Activated T-cell treated with anti-CD3 and anti-CD28 coated beads, Interleukin-2, amount 50 U/mL, for 72 hours (primary cell): ENCODE results near the gene ZNF701. TPM values are rescaled to one million over a fixed set of nuclear protein-coding genes. Genes with fewer than 3 reads are reported as not detected.
"Not testable (repeated sequence)": the region's sequence is repeated elsewhere in the genome, so short reads cannot be mapped to it uniquely, and the experiment has no call there.

Experiments used
- ATAC-seq, 2 donors: fragments of 150-1000 bp; cut with Tn5 transposase; replicated peaks in 1 of 2; 2 replicates each; pipeline ENCODE4 v1.10.0; 2021; ENCODE audit warnings: moderate library complexity in 2 of 2, mild to moderate bottlenecking in 1 of 2
- DNase-seq, 2 donors: peaks; one replicate each; pipeline ENCODE4 v3.0.0; 2021 to 2022; ENCODE audit warnings: mixed read lengths in 1 of 2
- H3K27ac Mint-ChIP-seq: one replicate; pipeline ENCODE4 v1.8.0; 2022; ENCODE audit warnings: mild to moderate bottlenecking, moderate library complexity, mixed read lengths
- H3K27me3 Mint-ChIP-seq: one replicate; pipeline ENCODE4 v1.8.0; 2022; ENCODE audit warnings: low read depth, mixed read lengths
- H3K36me3 Mint-ChIP-seq, 2 donors: one replicate each; pipeline ENCODE4 v1.8.0; 2022; ENCODE audit warnings: mixed read lengths in 2 of 2, mild to moderate bottlenecking in 1 of 2; ENCODE audit not compliant: insufficient read depth in 2 of 2
- H3K4me1 Mint-ChIP-seq: one replicate; pipeline ENCODE4 v1.8.0; 2022; ENCODE audit warnings: low read depth, mixed read lengths
- H3K4me3 Mint-ChIP-seq, 2 donors: one replicate each; pipeline ENCODE4 v1.8.0; 2022; ENCODE audit warnings: mild to moderate bottlenecking in 2 of 2, mixed read lengths in 2 of 2, moderate library complexity in 2 of 2
- H3K9me3 Mint-ChIP-seq, 2 donors: one replicate each; pipeline ENCODE4 v1.8.0; 2022; ENCODE audit warnings: mixed read lengths in 2 of 2
- total RNA-seq, 2 donors: library from RNA; stranded (reverse); gene quantifications; one replicate each; pipeline ENCODE4 v1.2.3, GENCODE V29; 2022

The ZNF701 gene
- total RNA-seq, 2 donors from 2014 or later = 25.7 to 26.0 TPM

DNA sequence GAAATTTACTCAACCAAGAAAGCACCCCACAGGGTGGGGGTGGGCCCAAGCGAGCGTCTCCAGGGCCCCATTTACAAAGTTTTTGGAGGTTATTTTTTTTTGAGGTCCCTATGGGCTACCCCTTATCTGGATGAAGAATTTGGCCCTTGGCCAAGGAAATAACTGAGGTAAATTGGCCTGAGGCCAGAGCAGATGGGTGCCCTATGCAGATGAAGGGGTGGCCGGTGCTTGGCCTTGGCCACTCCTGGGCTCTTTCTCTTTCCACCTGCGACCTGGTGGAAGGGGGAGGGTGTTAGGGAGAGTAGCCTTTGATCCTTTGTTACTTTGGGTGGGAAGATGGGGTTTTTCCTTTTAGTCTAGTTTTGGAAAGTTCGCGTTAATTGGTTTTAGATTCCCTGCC, 15.5 kb downstream of the ZNF701 start:
- DNase-seq (no peak), ATAC-seq (no peak)
- peaks cover 9 to 18% of the 10 kb centered on the region in 2 donors for H3K9me3 Mint-ChIP-seq
- no peak overlapping the region for H3K27ac Mint-ChIP-seq
- no peaks in the 10 kb centered on the region for H3K27me3 Mint-ChIP-seq
- no peaks in the 10 kb centered on the region for H3K4me1 Mint-ChIP-seq
- H3K4me3 Mint-ChIP-seq = no peak overlapping the region
- peaks cover 42 to 64% of the 10 kb centered on the region in 2 donors for H3K36me3 Mint-ChIP-seq

DNA sequence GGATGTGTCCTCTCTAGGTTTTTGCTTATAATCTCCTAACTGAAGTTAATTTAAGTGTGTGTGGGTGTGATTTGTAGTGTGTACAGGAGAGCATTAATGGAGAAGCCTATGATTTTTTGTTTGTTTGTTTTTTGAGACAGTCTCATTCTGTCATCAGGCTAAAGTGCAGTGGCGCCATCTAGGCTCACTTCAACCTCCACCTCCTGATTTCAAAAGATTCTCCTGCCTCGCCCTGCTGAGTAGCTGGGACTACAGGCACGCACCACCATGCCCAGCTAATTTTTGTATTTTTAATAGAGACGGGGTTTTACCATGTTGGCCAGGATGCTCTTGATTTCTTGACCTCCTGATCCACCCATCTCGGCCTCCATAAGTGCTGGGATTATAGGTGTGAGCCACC, 20.6 kb downstream of the ZNF701 start:
- Mint-ChIP-seq H3K9me3 (peaks cover 2 to 8% of the 10 kb centered on the region in 2 donors), H3K27ac (no peak overlapping the region), H3K4me1 (no peaks in the 10 kb centered on the region), H3K36me3 (peaks cover 23 to 54% of the 10 kb centered on the region in 2 donors), H3K27me3 (no peaks in the 10 kb centered on the region), H3K4me3 (no peak overlapping the region)
- ATAC-seq (no peak), DNase-seq (no peak)

DNA sequence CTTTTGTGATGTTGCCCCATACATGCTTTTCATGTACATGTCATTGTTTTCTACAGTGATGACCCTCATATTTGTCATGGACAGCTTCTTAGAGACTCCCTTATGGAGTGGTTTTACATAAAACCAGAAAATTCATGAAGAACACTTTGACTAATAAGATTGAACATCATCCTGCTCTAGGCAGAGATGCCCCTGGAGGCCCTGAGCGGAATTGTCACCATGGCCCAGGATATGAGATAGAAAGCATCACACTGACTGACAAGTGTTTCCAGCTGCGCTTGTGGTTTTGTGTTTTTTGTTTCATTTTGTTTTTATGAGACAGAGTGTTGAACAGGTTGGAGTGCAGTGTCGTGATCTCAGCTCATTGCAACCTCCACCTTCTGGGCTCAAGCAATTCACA, 22.2 kb downstream of the ZNF701 start:
- no peaks in the 10 kb centered on the region for H3K27me3 Mint-ChIP-seq

DNA sequence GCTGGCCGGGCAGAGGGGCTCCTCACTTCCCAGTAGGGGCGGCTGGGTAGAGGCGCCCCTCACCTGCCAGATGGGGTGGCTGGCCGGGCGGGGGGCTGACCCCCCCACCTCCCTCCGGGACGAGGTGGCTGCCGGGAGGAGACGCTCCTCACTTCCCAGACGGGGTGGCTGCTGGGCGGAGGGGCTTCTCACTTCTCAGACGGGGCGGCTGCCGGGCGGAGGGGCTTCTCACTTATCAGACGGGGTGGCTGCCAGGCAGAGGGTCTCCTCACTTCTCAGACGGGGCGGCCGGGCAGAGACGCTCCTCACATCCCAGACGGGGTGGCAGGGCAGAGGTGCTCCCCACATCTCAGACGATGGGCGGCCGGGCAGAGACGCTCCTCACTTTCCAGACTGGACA, 23.4 kb downstream of the ZNF701 start:
- not testable (repeated sequence) for DNase-seq, H3K27ac Mint-ChIP-seq, H3K4me1 Mint-ChIP-seq, ATAC-seq, H3K27me3 Mint-ChIP-seq, H3K4me3 Mint-ChIP-seq
- Mint-ChIP-seq H3K36me3 (peaks cover 27 to 61% of the 10 kb centered on the region in 2 donors), H3K9me3 (peaks cover 7 to 20% of the 10 kb centered on the region in 2 donors)

More for the DNA sequence above, 22.2 kb downstream of the ZNF701 start:
- Mint-ChIP-seq H3K4me3 (no peak overlapping the region), H3K27ac (no peak overlapping the region), H3K4me1 (no peaks in the 10 kb centered on the region), H3K9me3 (peaks cover 8 to 20% of the 10 kb centered on the region in 2 donors), H3K36me3 (peaks cover 35 to 63% of the 10 kb centered on the region in 2 donors)
- ATAC-seq (no peak), DNase-seq (no peak)

DNA sequence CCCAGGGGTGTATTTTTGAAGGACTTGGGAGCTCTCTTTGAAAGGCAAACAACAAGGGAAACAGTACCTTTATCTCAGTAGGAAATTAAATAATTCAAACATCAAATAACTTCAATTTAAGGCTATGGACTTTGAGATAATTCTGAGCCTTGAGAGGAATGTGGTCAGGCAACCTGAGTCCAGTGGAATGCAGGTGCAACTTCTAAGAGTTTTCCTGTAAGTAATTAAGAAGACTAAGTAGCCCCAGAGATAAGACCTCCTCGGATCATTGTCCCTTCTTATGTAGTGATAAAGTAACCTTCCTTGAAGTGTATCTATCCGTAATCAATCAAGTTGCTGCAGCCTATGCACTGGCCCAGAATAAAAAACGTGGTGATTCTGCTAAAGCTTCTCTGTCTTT, 29.2 kb downstream of the ZNF701 start:
- ATAC-seq (no peak), DNase-seq (no peak)
- H3K4me3 Mint-ChIP-seq = no peak overlapping the region

DNA sequence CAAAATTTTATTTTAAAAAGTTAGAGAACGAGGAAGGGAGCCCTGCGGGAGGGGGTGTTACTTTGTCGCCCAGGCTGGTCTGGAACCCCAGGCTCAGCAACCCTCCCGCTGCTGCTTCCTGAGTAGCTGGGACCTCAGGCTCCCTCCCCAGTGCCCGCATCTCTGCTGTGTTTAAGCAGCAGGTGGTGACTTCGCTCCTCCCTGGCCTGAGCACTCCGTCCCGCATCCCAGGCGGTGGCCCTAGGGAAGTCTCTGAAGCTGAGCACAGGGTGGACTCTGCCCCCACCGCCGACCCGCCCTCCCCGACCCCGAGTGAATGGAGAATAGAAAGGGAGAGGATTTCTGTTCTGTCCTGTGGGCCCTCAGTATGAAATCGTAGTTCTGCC, 30.5 kb downstream of the ZNF701 start:
- Mint-ChIP-seq H3K4me3 (peak overlapping the region; percentile 92 to 93), H3K27me3 (no peaks in the 10 kb centered on the region), H3K4me1 (peaks cover 23% of the 10 kb centered on the region), H3K36me3 (peaks cover 34 to 41% of the 10 kb centered on the region in 2 donors), H3K9me3 (peaks cover 12 to 26% of the 10 kb centered on the region in 2 donors), H3K27ac (no peak overlapping the region)
- ATAC-seq = peak; percentile 30 to 36
- peak; percentile 13 to 24 for DNase-seq

More for the DNA sequence above, 29.2 kb downstream of the ZNF701 start:
- Mint-ChIP-seq H3K27ac (no peak overlapping the region), H3K4me1 (peaks cover 20% of the 10 kb centered on the region), H3K27me3 (no peaks in the 10 kb centered on the region), H3K36me3 (peaks cover 30 to 43% of the 10 kb centered on the region in 2 donors), H3K9me3 (peaks cover 10 to 24% of the 10 kb centered on the region in 2 donors)

DNA sequence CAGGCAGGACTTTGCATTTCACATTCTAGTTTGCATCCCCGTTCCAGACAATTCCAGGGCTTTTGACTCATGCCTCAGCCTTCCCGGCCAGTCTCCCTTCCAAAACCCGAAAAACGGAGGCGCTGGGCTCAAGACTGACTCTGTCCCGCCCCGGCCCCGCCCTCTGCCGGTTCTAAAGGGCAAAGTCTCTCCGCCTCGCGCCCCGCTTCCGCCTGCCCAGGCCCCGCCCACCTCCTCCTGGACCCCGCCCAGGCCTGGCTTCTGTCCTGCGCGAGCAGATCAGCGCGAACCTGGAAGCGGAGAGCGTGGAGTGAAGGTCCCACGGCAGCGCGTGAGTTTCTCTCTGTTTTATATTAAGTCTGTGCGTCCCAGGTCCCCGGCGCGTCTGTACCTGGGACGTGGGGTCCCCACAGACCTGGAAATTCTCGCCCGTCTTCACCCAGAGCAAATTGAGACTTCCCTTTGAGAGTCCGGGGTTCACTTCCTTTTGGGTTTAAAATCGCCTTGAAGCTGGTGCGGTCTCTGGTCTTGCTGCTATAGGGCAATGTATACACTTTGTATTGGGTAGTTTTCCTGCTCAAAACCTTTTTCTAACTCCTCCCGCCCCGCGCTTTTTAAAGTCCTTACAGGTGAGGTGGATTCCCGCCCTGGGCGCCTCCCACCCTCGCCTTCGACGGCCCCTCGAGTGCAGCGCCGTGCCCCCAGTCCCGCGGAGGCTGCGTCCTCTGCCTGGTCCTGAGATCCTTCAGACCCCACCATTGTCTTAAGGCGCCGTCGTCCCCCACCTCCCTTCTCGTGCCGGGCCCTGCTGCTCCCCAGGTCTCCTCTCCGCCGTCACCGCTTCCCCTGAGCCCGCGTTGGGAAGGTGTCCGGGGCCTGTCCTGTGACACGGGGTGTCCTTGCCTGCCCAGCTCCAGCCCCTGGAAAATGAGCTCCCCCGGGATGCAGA, 31.2 kb downstream of the ZNF701 start:
- Mint-ChIP-seq H3K27ac (peak overlapping the region; percentile 61), H3K9me3 (peaks cover 11 to 23% of the 10 kb centered on the region in 2 donors), H3K36me3 (peaks cover 33 to 37% of the 10 kb centered on the region in 2 donors), H3K4me1 (peaks cover 30% of the 10 kb centered on the region), H3K4me3 (peak overlapping the region; percentile 92 to 93), H3K27me3 (no peaks in the 10 kb centered on the region)
- DNase-seq (peak; percentile 95 to 96), ATAC-seq (peak; percentile 98)

DNA sequence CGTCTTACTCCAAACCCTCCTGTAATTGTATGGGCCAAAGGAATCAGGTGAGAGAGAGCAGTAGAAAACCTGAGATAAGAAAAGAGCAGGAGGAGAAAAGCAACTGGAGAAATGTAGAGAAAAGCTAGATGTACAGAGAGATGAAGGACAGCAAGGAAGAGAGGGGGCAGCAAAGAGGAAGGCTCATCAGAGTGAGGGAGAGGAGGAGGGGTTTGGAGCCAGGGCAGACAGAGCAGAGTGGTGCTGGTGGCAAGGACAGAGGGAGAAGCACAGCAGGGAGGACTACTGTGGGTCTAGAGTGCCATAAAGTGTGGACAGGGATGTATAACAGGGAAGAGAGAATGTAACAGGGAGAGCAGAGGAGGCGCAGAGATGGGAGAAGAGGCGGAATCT, 31.9 kb downstream of the ZNF701 start:
- Mint-ChIP-seq H3K4me1 (peaks cover 33% of the 10 kb centered on the region), H3K9me3 (peaks cover 8 to 18% of the 10 kb centered on the region in 2 donors), H3K36me3 (peaks cover 28 to 35% of the 10 kb centered on the region in 2 donors)

DNA sequence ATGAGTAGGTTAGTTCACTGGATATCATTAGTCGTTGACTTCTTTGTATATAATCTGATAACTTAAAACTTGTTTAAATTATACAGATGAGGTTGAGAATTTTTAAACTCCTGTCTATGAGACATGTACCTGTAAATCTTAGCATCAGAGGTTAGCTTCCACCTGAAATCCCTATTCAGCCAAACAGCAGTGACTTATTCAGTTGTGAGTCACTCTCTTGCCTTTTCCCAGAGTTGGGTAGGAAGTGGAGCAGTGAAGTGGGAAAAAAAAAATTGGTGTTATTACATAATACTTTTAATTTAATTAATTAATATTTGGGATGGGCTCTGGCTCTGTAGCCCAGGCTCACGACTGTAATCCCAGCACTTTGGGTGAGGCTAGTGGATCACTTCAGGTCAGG, 32.9 kb downstream of the ZNF701 start:
- Mint-ChIP-seq H3K36me3 (peaks cover 26 to 34% of the 10 kb centered on the region in 2 donors), H3K27ac (no peak overlapping the region), H3K4me3 (no peak overlapping the region), H3K4me1 (peaks cover 33% of the 10 kb centered on the region), H3K27me3 (no peaks in the 10 kb centered on the region), H3K9me3 (peaks cover 5 to 14% of the 10 kb centered on the region in 2 donors)
- ATAC-seq = no peak
- no peak for DNase-seq

More for the DNA sequence above, 31.9 kb downstream of the ZNF701 start:
- DNase-seq, ATAC-seq, H3K27me3 Mint-ChIP-seq: not testable (repeated sequence)
- Mint-ChIP-seq H3K27ac (peak overlapping the region; percentile 21), H3K4me3 (peak overlapping the region; percentile 92 to 93)

DNA sequence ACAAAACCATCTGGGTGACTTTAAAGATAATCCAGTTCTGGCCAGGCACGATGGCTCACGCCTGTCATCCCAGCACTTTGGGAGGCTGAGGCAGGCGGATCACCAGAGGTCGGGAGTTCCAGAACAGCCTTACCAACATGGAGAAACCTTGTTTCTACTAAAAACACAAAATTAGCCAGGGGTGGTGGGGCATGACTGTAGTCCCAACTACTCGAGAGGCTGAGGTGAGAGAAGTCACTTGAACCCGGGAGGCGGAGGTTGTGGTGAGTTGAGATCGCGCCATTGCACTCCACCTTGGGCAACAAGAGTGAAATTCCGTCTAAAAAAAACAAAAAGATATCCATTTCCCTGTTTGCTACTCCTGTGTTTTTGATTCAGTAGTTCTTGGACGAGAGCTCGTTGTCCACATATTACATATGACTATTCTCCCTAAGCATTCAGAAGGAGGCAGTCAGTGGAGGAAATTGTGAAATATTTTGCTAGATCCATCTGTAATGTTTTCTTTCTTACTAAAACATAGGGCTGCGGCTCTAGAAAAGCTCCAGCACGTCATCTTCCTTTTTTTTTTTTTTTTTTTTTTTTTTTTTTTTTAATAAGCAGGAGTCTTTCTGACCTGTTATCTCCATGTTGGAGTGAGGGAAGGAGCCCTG, 33.6 kb downstream of the ZNF701 start:
- H3K9me3 Mint-ChIP-seq = peaks cover 5 to 16% of the 10 kb centered on the region in 2 donors
- no peak for DNase-seq
- peaks cover 26 to 37% of the 10 kb centered on the region in 2 donors for H3K36me3 Mint-ChIP-seq
- no peak overlapping the region for H3K27ac Mint-ChIP-seq
- no peaks in the 10 kb centered on the region for H3K27me3 Mint-ChIP-seq
- no peak for ATAC-seq
- no peak overlapping the region for H3K4me3 Mint-ChIP-seq
- H3K4me1 Mint-ChIP-seq = peaks cover 33% of the 10 kb centered on the region

DNA sequence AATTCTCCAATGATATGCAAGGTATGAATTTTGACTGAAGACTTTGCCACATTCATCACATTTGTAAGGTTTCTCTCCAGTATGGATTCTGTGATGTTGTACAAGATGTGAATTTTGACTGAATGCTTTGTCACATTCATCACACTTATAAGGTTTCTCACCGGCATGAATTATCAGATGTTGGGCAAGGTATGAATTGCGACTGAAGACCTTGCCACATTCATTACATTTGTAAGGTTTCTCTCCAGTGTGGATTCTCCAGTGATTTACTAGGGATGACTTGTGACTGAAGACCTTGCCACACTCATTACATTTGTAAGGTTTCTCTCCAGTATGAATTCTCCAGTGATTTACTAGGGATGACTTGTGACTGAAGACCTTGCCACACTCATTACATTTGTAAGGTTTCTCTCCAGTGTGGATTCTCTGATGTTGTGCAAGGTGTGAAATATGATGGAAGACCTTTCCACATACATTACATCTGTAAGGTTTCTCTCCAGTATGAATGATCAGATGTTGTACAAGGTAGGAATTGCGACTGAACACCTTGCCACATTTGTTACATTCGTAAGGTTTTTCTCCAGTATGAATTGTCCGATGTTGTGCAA, 43.3 kb downstream of the ZNF701 start:
- Mint-ChIP-seq H3K27ac (no peak overlapping the region), H3K36me3 (peaks cover 48 to 81% of the 10 kb centered on the region in 2 donors), H3K4me1 (no peaks in the 10 kb centered on the region), H3K27me3 (no peaks in the 10 kb centered on the region), H3K9me3 (peaks cover 11 to 25% of the 10 kb centered on the region in 2 donors), H3K4me3 (no peak overlapping the region)
- DNase-seq = no peak
- ATAC-seq = no peak

DNA sequence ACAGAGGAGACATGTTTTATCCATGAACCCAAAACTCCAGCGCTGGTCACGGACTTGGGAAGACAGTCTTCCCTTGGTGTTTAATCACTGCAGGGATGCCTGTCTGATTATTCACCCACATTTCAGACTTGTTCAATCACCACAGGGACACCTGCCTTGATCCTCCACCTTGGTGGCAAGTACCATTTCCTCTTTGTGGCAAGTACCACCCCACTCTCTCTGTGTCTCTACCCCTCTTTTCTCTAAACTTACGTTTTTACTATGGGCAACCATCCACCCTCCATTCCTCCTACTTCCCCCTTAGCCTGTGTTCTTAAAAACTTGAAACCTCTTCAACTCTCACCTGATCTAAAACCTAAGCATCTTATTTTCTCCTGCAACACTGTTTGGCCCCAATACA, 51.3 kb downstream of the ZNF701 start:
- peaks cover 25 to 55% of the 10 kb centered on the region in 2 donors for H3K36me3 Mint-ChIP-seq

DNA sequence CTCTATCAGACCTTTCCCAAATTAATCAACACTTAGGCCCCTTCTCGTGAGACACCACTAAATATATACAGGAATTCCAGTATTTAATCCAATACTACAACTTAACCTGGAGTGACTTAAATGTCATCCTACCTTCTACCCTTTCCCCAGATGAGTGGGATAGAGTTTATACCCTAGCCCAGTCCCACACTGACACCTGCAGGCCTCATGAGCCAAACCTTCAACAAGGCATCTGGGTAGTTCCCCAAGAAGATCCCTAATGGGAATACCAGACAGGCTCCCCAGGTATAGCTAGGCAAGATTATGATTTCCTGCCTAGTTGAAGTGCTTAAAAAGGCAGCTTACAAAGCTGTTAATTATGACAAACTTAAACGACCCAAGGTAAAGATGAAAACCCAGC, 52.2 kb downstream of the ZNF701 start:
- peaks cover 1 to 8% of the 10 kb centered on the region in 2 donors for H3K9me3 Mint-ChIP-seq
- peaks cover 18 to 46% of the 10 kb centered on the region in 2 donors for H3K36me3 Mint-ChIP-seq
- no peak for DNase-seq
- peaks cover 12% of the 10 kb centered on the region for H3K4me1 Mint-ChIP-seq
- no peak overlapping the region for H3K27ac Mint-ChIP-seq
- H3K27me3 Mint-ChIP-seq = no peaks in the 10 kb centered on the region
- ATAC-seq = no peak
- H3K4me3 Mint-ChIP-seq = no peak overlapping the region

More for the DNA sequence above, 51.3 kb downstream of the ZNF701 start:
- DNase-seq (no peak), ATAC-seq (no peak)
- peaks cover 7 to 12% of the 10 kb centered on the region in 2 donors for H3K9me3 Mint-ChIP-seq
- H3K27me3 Mint-ChIP-seq = no peaks in the 10 kb centered on the region
- H3K4me3 Mint-ChIP-seq = no peak overlapping the region
- H3K27ac Mint-ChIP-seq = peak overlapping the region; percentile 3
- H3K4me1 Mint-ChIP-seq = peaks cover 12% of the 10 kb centered on the region
